H1 (cell line): Measurements from ENCODE around the gene SFXN4. TPM values are rescaled to one million over a fixed set of nuclear protein-coding genes. Genes with fewer than 3 reads are reported as not detected.

Source experiments
- CTCF ChIA-PET: fragments of 300-600 bp; sonication (Branson Sonifier 250); formaldehyde crosslinking; loops from one replicate; lab custom pipeline; 2021; ENCODE audit not compliant: partially characterized antibody; lab: Charles Lee
- POLR2A ChIA-PET: fragments of 300-600 bp; sonication (Branson Sonifier 250); formaldehyde crosslinking; loops from one replicate; lab custom pipeline; 2021; ENCODE audit warnings: inconsistent platforms; ENCODE audit not compliant: partially characterized antibody; lab: Charles Lee
- DNase-seq, 2 experiments: peaks; one replicate each; pipeline versions ENCODE4 v3.0.0 to v3.0.0-alpha.2; 2010 to 2022; ENCODE audit warnings: low spot score in 2 of 2, low read depth in 1 of 2, mixed read lengths in 1 of 2
- FAIRE-seq: peaks from 2 replicates; lab custom pipeline; 2011; peaks lifted over from hg19 to GRCh38; lab: Jason Lieb, UNC
- H2AFZ ChIP-seq: 2 replicates; pipeline ENCODE4 v1.8.1; 2012; ENCODE audit warnings: low read length, inconsistent platforms
- H2AK5ac ChIP-seq: 2 replicates; pipeline ENCODE4 v1.6.1; 2013; ENCODE audit warnings: low read depth, low read length
- H2BK120ac ChIP-seq: replicated peaks from 2 replicates; pipeline ENCODE3; 2013; ENCODE audit warnings: low read depth, low read length, inconsistent platforms
- H2BK12ac ChIP-seq: 2 replicates; pipeline ENCODE4 v1.6.1; 2013; ENCODE audit warnings: low read depth, low read length
- H2BK15ac ChIP-seq: 2 replicates; pipeline ENCODE4 v1.6.1; 2013; ENCODE audit warnings: low read length
- H2BK20ac ChIP-seq: 2 replicates; pipeline ENCODE4 v1.6.1; 2013; ENCODE audit warnings: low read length
- H2BK5ac ChIP-seq: 2 replicates; pipeline ENCODE4 v1.6.1; 2013; ENCODE audit warnings: low read depth, low read length
- H3K14ac ChIP-seq: 2 replicates; pipeline ENCODE4 v1.6.1; 2013; ENCODE audit warnings: inconsistent platforms; ENCODE audit not compliant: insufficient read length
- H3K18ac ChIP-seq: 2 replicates; pipeline ENCODE4 v1.6.1; 2013; ENCODE audit warnings: low read length; ENCODE audit errors: extremely low read depth
- H3K23ac ChIP-seq: 2 replicates; pipeline ENCODE4 v1.6.1; 2013; ENCODE audit warnings: inconsistent platforms; ENCODE audit not compliant: insufficient read length
- H3K23me2 ChIP-seq: 2 replicates; pipeline ENCODE4 v1.6.1; 2013; ENCODE audit warnings: low read depth, low read length
- H3K27ac ChIP-seq: 2 replicates; pipeline ENCODE4 v1.6.1; 2011; ENCODE audit warnings: low read depth, low read length, inconsistent platforms
- H3K27me3 ChIP-seq, 4 experiments: replicated peaks in 1 of 4; 1 replicate in 1 of 4; 2 replicates in 3 of 4; pipeline versions ENCODE4 v1.6.1 to v1.8.1; 2011 to 2013; ENCODE audit warnings: low read length in 3 of 4, mild to moderate bottlenecking in 3 of 4, inconsistent platforms in 2 of 4, mixed read lengths in 2 of 4, moderate library complexity in 1 of 4; ENCODE audit not compliant: control insufficient read depth in 3 of 4, insufficient read depth in 3 of 4; ENCODE audit errors: extremely low read depth in 1 of 4
- H3K36me3 ChIP-seq, 4 experiments: 2 replicates each; pipeline versions ENCODE4 v1.6.1 to v1.8.1; 2011 to 2013; ENCODE audit warnings: mild to moderate bottlenecking in 4 of 4, low read length in 3 of 4, moderate library complexity in 2 of 4, control low read depth in 1 of 4, inconsistent platforms in 1 of 4; ENCODE audit not compliant: insufficient read depth in 4 of 4, control insufficient read depth in 2 of 4
- H3K4ac ChIP-seq: replicated peaks from 2 replicates; pipeline ENCODE3; 2013; ENCODE audit warnings: low read length, low read depth, mixed read lengths, inconsistent platforms; ENCODE audit not compliant: insufficient read length
- H3K4me1 ChIP-seq, 4 experiments: replicated peaks in 1 of 4; 1 replicate in 1 of 4; 2 replicates in 3 of 4; pipeline versions ENCODE4 v1.6.1 to v1.8.1; 2011 to 2013; ENCODE audit warnings: low read length in 3 of 4, inconsistent platforms in 2 of 4, mixed read lengths in 1 of 4; ENCODE audit not compliant: insufficient read depth in 4 of 4, control insufficient read depth in 3 of 4
- H3K4me2 ChIP-seq, 2 experiments: 2 replicates each; pipeline versions ENCODE4 v1.6.1 to v1.8.1; 2011 to 2013; ENCODE audit warnings: low read depth in 2 of 2, low read length in 2 of 2, control low read depth in 1 of 2, inconsistent platforms in 1 of 2, mild to moderate bottlenecking in 1 of 2; ENCODE audit not compliant: insufficient read depth in 1 of 2
- H3K4me3 ChIP-seq, 4 experiments: fragments of 200-600, 300-600 bp in 1 of 4; sonication (generic), shearing (Covaris generic), sonication (Bioruptor Twin) in 1 of 4; 2 replicates each; pipeline versions ENCODE4 v1.5.1 to v1.8.1; 2011 to 2016; ENCODE audit warnings: low read length in 4 of 4, low read depth in 3 of 4, control low read depth in 2 of 4, inconsistent platforms in 2 of 4, mild to moderate bottlenecking in 2 of 4, mixed read lengths in 1 of 4, moderate library complexity in 1 of 4; ENCODE audit not compliant: insufficient read depth in 2 of 4; ENCODE audit errors: extremely low read depth in 1 of 4
- H3K56ac ChIP-seq: replicated peaks from 2 replicates; pipeline ENCODE3; 2013; ENCODE audit warnings: low read depth, mild to moderate bottlenecking, mixed read lengths, low read length, inconsistent platforms; ENCODE audit not compliant: insufficient read length
- H3K79me1 ChIP-seq: 2 replicates; pipeline ENCODE4 v1.6.1; 2013; ENCODE audit warnings: low read depth, low read length, control low read depth
- H3K79me2 ChIP-seq, 2 experiments: 2 replicates each; pipeline versions ENCODE4 v1.6.1 to v1.8.1; 2012 to 2013; ENCODE audit warnings: low read length in 2 of 2, mild to moderate bottlenecking in 2 of 2, inconsistent platforms in 1 of 2; ENCODE audit not compliant: insufficient read depth in 2 of 2, control insufficient read depth in 1 of 2
- H3K9ac ChIP-seq, 4 experiments: replicated peaks in 1 of 4; 1 replicate in 1 of 4; 2 replicates in 3 of 4; pipeline versions ENCODE4 v1.6.1 to v1.8.1; 2011 to 2013; ENCODE audit warnings: low read depth in 3 of 4, low read length in 3 of 4, control low read depth in 2 of 4, mild to moderate bottlenecking in 2 of 4, moderate library complexity in 2 of 4, inconsistent platforms in 1 of 4; ENCODE audit errors: extremely low read depth in 1 of 4
- H3K9me3 ChIP-seq, 2 experiments: 2 replicates each; pipeline versions ENCODE4 v1.6.1 to v1.8.1; 2012 to 2013; ENCODE audit warnings: mild to moderate bottlenecking in 2 of 2, moderate library complexity in 2 of 2, control low read depth in 1 of 2, inconsistent platforms in 1 of 2, low read depth in 1 of 2, low read length in 1 of 2, mixed read lengths in 1 of 2; ENCODE audit not compliant: insufficient read depth in 2 of 2
- H4K20me1 ChIP-seq, 2 experiments: replicated peaks in 1 of 2; 2 replicates each; pipeline versions ENCODE3 to v1.8.1; 2011 to 2013; ENCODE audit warnings: inconsistent platforms in 2 of 2, low read length in 2 of 2, mild to moderate bottlenecking in 1 of 2; ENCODE audit not compliant: insufficient read depth in 2 of 2, control insufficient read depth in 1 of 2
- H4K5ac ChIP-seq: 2 replicates; pipeline ENCODE4 v1.6.1; 2013; ENCODE audit warnings: low read length, low read depth, mixed read lengths, inconsistent platforms; ENCODE audit not compliant: insufficient read length
- H4K8ac ChIP-seq: 2 replicates; pipeline ENCODE4 v1.8.0; 2013; ENCODE audit warnings: mild to moderate bottlenecking, moderate library complexity, low read length, inconsistent platforms; ENCODE audit not compliant: insufficient read depth; ENCODE audit errors: extremely low read depth
- H4K91ac ChIP-seq: replicated peaks from 2 replicates; pipeline ENCODE3; 2013; ENCODE audit warnings: low read length, mixed read lengths, inconsistent platforms; ENCODE audit not compliant: insufficient read length
- BCL11A ChIP-seq, 2 experiments: IDR thresholded peaks; one replicate each; pipeline ENCODE4 v1.6.1; 2011; ENCODE audit warnings: low read depth in 2 of 2, low read length in 2 of 2, mild to moderate bottlenecking in 2 of 2
- CHD1 ChIP-seq: IDR thresholded peaks from 2 replicates; pipeline ENCODE4 v1.6.1; 2012; ENCODE audit warnings: low read depth, low read length, improper control_type of control experiment
- PHF8 ChIP-seq: fragments of 200-600 bp; sonication (generic); conservative IDR thresholded peaks from 2 replicates; pipeline ENCODE4 v1.7.1; 2012; ENCODE audit warnings: low read depth, mild to moderate bottlenecking, inconsistent platforms, low read length, moderate library complexity
- POLR2A ChIP-seq, 2 experiments: IDR thresholded peaks; 1 replicate in 1 of 2; 2 replicates in 1 of 2; pipeline ENCODE4 v1.6.1; 2011; ENCODE audit warnings: low read depth in 2 of 2, low read length in 2 of 2, mild to moderate bottlenecking in 2 of 2; ENCODE audit errors: control extremely low read depth in 1 of 2
- RAD21 ChIP-seq, 2 experiments: IDR thresholded peaks in 1 of 2; conservative IDR thresholded peaks in 1 of 2; 2 replicates each; pipeline ENCODE4 v1.6.1; 2011; ENCODE audit warnings: low read depth in 2 of 2, low read length in 2 of 2, improper control_type of control experiment in 1 of 2, inconsistent platforms in 1 of 2, mild to moderate bottlenecking in 1 of 2, moderate library complexity in 1 of 2
- SP4 ChIP-seq: IDR thresholded peaks from 2 replicates; pipeline ENCODE4 v1.6.1; 2012; ENCODE audit warnings: low read length, inconsistent platforms
- SUZ12 ChIP-seq: fragments of 200-600 bp; sonication (generic); IDR thresholded peaks from 2 replicates; pipeline ENCODE4 v1.6.1; 2012; ENCODE audit warnings: mild to moderate bottlenecking, inconsistent platforms, low read length, moderate library complexity, mixed read lengths
- TCF12 ChIP-seq: IDR thresholded peaks from 2 replicates; pipeline ENCODE4 v1.6.1; 2011; ENCODE audit warnings: low read depth, mild to moderate bottlenecking, low read length
- TEAD4 ChIP-seq: IDR thresholded peaks from 2 replicates; pipeline ENCODE4 v1.6.1; 2012; ENCODE audit warnings: low read depth, low read length, inconsistent platforms, mixed read lengths
- WGBS, 2 experiments: shearing (Covaris generic) in 1 of 2; methylation state at CpG; one replicate each; pipeline versions ENCODE4 v1.1.6 to v1.1.7; 2013 to 2015; ENCODE audit warnings: low lambda C conversion rate in 2 of 2, mixed read lengths in 2 of 2, inconsistent platforms in 1 of 2, low coverage in 1 of 2, missing lambda C conversion rate in 1 of 2; ENCODE audit not compliant: insufficient replicate concordance in 2 of 2, insufficient coverage in 1 of 2, insufficient read length in 1 of 2; ENCODE audit errors: extremely low coverage in 1 of 2, missing lambda C conversion rate in 1 of 2; 5-methylcytosine and 5-hydroxymethylcytosine counted together
- polyA plus RNA-seq, 7 experiments: library from polyadenylated mRNA; depleted of rRNA in 3 of 7; stranded (reverse) in 5 of 7; unstranded in 2 of 7; fragments of >200 nt in 5 of 7; fragments of 200-250 nt in 2 of 7; gene quantifications; 1 replicate in 5 of 7; 2 replicates in 1 of 7; 4 replicates in 1 of 7; pipeline versions ENCODE4 v1.2.1 to v1.2.3, GENCODE V29; 2011 to 2013; ENCODE audit warnings: missing spikeins in 2 of 7, mixed read lengths in 2 of 7
- total RNA-seq: library from RNA; stranded (reverse); fragmentation: NEBNext Ultra II Directional; extraction: Animal tissue kit (Norgen Biotek cat#: 25700); gene quantifications from 2 replicates; pipeline ENCODE4 v1.2.1, GENCODE V29; 2021
- TF ChIP-seq, protein P1 (sequence below): IDR thresholded peaks from 2 replicates; pipeline ENCODE4 v1.6.1; 2011; ENCODE audit warnings: low read length, improper control_type of control experiment

The SFXN4 gene
- total and polyA plus RNA-seq, 2 of the 8 experiments (the other 6 are each of a cell fraction or from before 2014, with no cell fraction given) = 15.4 to 21.6 TPM

- no peak overlapping the region for H2AFZ ChIP-seq
- H3K23me2 ChIP-seq = no peaks in the 10 kb centered on the region
These were observed 66.9 kb downstream of the SFXN4 start for GRCh38 chr10:119098576-119098975.

More at GRCh38 chr10:119098576-119098975, 66.9 kb downstream of the SFXN4 start:
- peaks cover 0 to 3% (median 0%) of the 10 kb centered on the region in 4 experiments; a peak in 1 of 7 replicates for H3K4me1 ChIP-seq
- no peaks in the 10 kb centered on the region for H3K79me2 ChIP-seq
- no peak overlapping the region for H4K8ac ChIP-seq
- DNase-seq (no peak), FAIRE-seq (no peak)
- no peaks in the 10 kb centered on the region for H4K20me1 ChIP-seq
- H3K36me3 ChIP-seq = no peaks in the 10 kb centered on the region
- no peaks in the 10 kb centered on the region for H3K79me1 ChIP-seq
- no peak overlapping the region for H3K4me2 ChIP-seq
- H4K91ac ChIP-seq = no peak overlapping the region
- no peak overlapping the region for H3K27ac ChIP-seq
- H3K56ac ChIP-seq = no peak overlapping the region
- H3K14ac ChIP-seq = no peak overlapping the region
- ChIA-PET CTCF (interaction anchor here (3.9 kb wide), 1 partner anchor 13 kb away, joined by 16 read pairs; no protein-coding TSS in a partner anchor), POLR2A (interaction anchor here (0.9 to 1.1 kb wide), 3 partner anchors 19 to 158 kb away, joined by 3 to 4 read pairs (median 4); partner anchors contain the start of gene EIF3A)
- H3K9me3 ChIP-seq = no peaks in the 10 kb centered on the region
- H4K5ac ChIP-seq = no peak overlapping the region
- no peak overlapping the region for H2BK20ac ChIP-seq
- WGBS, 2 experiments = 91% methylated on average over 3 of the region's 3 CpGs; no CpG with 5 or more reads in 1 of the 2 experiments
- no peak overlapping the region for H3K18ac ChIP-seq
- no peak overlapping the region for H3K9ac ChIP-seq
- no peak overlapping the region for H3K4ac ChIP-seq
- no peak overlapping the region for H2BK15ac ChIP-seq
- H2BK120ac ChIP-seq = no peak overlapping the region
- TF ChIP-seq SP4 (no peak), PHF8 (no peak), CHD1 (no peak), TEAD4 (no peak), SUZ12 (no peak), RAD21 (IDR thresholded peaks at IDR 0.05 in 1 of 2, conservative IDR thresholded peaks at IDR 0.05 in 1 of 2; ENCODE audit: low read depth in 2 of 2, low read length in 2 of 2) (no peak), TCF12 (no peak), BCL11A (IDR thresholded peaks at IDR 0.05; ENCODE audit: low read depth in 2 of 2, low read length in 2 of 2) (no peak), POLR2A (IDR thresholded peaks at IDR 0.05; ENCODE audit: control extremely low read depth in 1 of 2, low read depth in 2 of 2, low read length in 2 of 2) (no peak)
- TF ChIP-seq, protein P1, sequence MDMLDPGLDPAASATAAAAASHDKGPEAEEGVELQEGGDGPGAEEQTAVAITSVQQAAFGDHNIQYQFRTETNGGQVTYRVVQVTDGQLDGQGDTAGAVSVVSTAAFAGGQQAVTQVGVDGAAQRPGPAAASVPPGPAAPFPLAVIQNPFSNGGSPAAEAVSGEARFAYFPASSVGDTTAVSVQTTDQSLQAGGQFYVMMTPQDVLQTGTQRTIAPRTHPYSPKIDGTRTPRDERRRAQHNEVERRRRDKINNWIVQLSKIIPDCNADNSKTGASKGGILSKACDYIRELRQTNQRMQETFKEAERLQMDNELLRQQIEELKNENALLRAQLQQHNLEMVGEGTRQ = no peak
- no peak overlapping the region for H3K4me3 ChIP-seq
- no peak overlapping the region for H2BK12ac ChIP-seq
- no peaks in the 10 kb centered on the region for H3K27me3 ChIP-seq
- H3K23ac ChIP-seq = no peak overlapping the region
- no peak overlapping the region for H2BK5ac ChIP-seq
- no peak overlapping the region for H2AK5ac ChIP-seq
